HEK293 (cell line): ENCODE data around the gene XRCC6.

Experiments
- ATF2 ChIP-seq: fragments of 450-650 bp; formaldehyde crosslinking; IDR thresholded peaks from 2 replicates; pipeline ENCODE4 v1.5.1; 2016; ENCODE audit warnings: missing biosample characterization, missing genetic modification characterization, low read depth
- BCL11B ChIP-seq: fragments of 450-650 bp; formaldehyde crosslinking; IDR thresholded peaks from 2 replicates; pipeline ENCODE4 v1.5.1; 2016; ENCODE audit warnings: low read depth, missing biosample characterization, missing genetic modification characterization
- GFI1B ChIP-seq: fragments of 450-650 bp; formaldehyde crosslinking; IDR thresholded peaks from 2 replicates; pipeline ENCODE4 v1.5.1; 2016; ENCODE audit warnings: missing biosample characterization, missing genetic modification characterization
- GLIS1 ChIP-seq: fragments of 450-650 bp; formaldehyde crosslinking; IDR thresholded peaks from 2 replicates; pipeline ENCODE4 v1.5.1; 2016; ENCODE audit warnings: missing biosample characterization, missing genetic modification characterization
- KLF17 ChIP-seq: fragments of 450-650 bp; formaldehyde crosslinking; IDR thresholded peaks from 2 replicates; pipeline ENCODE4 v1.5.1; 2016; ENCODE audit warnings: missing biosample characterization, missing genetic modification characterization
- KLF7 ChIP-seq: fragments of 450-650 bp; formaldehyde crosslinking; IDR thresholded peaks from 2 replicates; pipeline ENCODE4 v1.5.1; 2016; ENCODE audit warnings: missing biosample characterization, missing genetic modification characterization, borderline replicate concordance
- MEIS1 ChIP-seq: sonication (generic); formaldehyde crosslinking; IDR thresholded peaks from 2 replicates; pipeline ENCODE4 v1.8.1; 2022; ENCODE audit warnings: missing genetic modification reagents, mild to moderate bottlenecking, borderline replicate concordance
- PATZ1 ChIP-seq: fragments of 450-650 bp; formaldehyde crosslinking; IDR thresholded peaks from 2 replicates; pipeline ENCODE4 v1.5.1; 2016; ENCODE audit warnings: missing biosample characterization, missing genetic modification characterization
- PBX3 ChIP-seq: sonication (generic); formaldehyde crosslinking; IDR thresholded peaks from 2 replicates; pipeline ENCODE4 v1.8.1; 2022; ENCODE audit warnings: mild to moderate bottlenecking, moderate library complexity, missing genetic modification reagents
- ZBTB10 ChIP-seq: fragments of 450-650 bp; formaldehyde crosslinking; IDR thresholded peaks from 2 replicates; pipeline ENCODE4 v1.5.1; 2016; ENCODE audit warnings: missing biosample characterization, missing genetic modification characterization
- ZBTB17 ChIP-seq: fragments of 450-650 bp; formaldehyde crosslinking; IDR thresholded peaks from 2 replicates; pipeline ENCODE4 v1.5.1; 2016; ENCODE audit warnings: missing biosample characterization, missing genetic modification characterization
- ZBTB20 ChIP-seq: fragments of 450-650 bp; formaldehyde crosslinking; IDR thresholded peaks from 2 replicates; pipeline ENCODE4 v1.5.1; 2016; ENCODE audit warnings: missing biosample characterization, missing genetic modification characterization
- ZBTB7A ChIP-seq: fragments of 450-650 bp; formaldehyde crosslinking; IDR thresholded peaks from 2 replicates; pipeline ENCODE4 v1.5.1; 2016; ENCODE audit warnings: low read depth, missing biosample characterization, missing genetic modification characterization
- ZFHX2 ChIP-seq: fragments of 450-650 bp; formaldehyde crosslinking; conservative IDR thresholded peaks from 2 replicates; pipeline ENCODE4 v1.5.1; 2016; ENCODE audit warnings: missing biosample characterization, missing genetic modification characterization
- ZFP3 ChIP-seq: fragments of 450-650 bp; formaldehyde crosslinking; IDR thresholded peaks from 2 replicates; pipeline ENCODE4 v1.5.1; 2016; ENCODE audit warnings: low read depth, missing biosample characterization, missing genetic modification characterization
- ZNF174 ChIP-seq: fragments of 450-650 bp; formaldehyde crosslinking; IDR thresholded peaks from 2 replicates; pipeline ENCODE4 v1.5.0; 2017; ENCODE audit warnings: missing biosample characterization, mild to moderate bottlenecking, missing genetic modification characterization
- ZNF175 ChIP-seq: fragments of 450-650 bp; formaldehyde crosslinking; IDR thresholded peaks from 2 replicates; pipeline ENCODE4 v1.5.1; 2016; ENCODE audit warnings: missing biosample characterization, missing genetic modification characterization
- ZNF266 ChIP-seq: fragments of 450-650 bp; formaldehyde crosslinking; IDR thresholded peaks from 2 replicates; pipeline ENCODE4 v1.5.1; 2016; ENCODE audit warnings: missing biosample characterization, missing genetic modification characterization, low read depth
- ZNF280D ChIP-seq: fragments of 450-650 bp; formaldehyde crosslinking; IDR thresholded peaks from 2 replicates; pipeline ENCODE4 v1.5.1; 2016; ENCODE audit warnings: missing biosample characterization, missing genetic modification characterization
- ZNF341 ChIP-seq: fragments of 450-650 bp; formaldehyde crosslinking; IDR thresholded peaks from 2 replicates; pipeline ENCODE4; 2016; ENCODE audit warnings: low read depth, missing biosample characterization, missing genetic modification characterization
- ZNF391 ChIP-seq: fragments of 450-650 bp; formaldehyde crosslinking; IDR thresholded peaks from 2 replicates; pipeline ENCODE4 v1.5.1; 2016; ENCODE audit warnings: low read depth, missing biosample characterization, missing genetic modification characterization, borderline replicate concordance
- ZNF473 ChIP-seq: fragments of 450-650 bp; formaldehyde crosslinking; IDR thresholded peaks from 2 replicates; pipeline ENCODE4 v1.5.1; 2017; ENCODE audit warnings: missing biosample characterization, missing genetic modification characterization
- ZNF514 ChIP-seq: fragments of 450-650 bp; formaldehyde crosslinking; IDR thresholded peaks from 2 replicates; pipeline ENCODE4 v1.5.1; 2016; ENCODE audit warnings: missing biosample characterization, missing genetic modification characterization
- ZNF561 ChIP-seq: fragments of 450-650 bp; IDR thresholded peaks from 2 replicates; pipeline ENCODE4 v1.5.1; 2018; ENCODE audit warnings: missing biosample characterization, missing genetic modification characterization, borderline replicate concordance
- ZNF654 ChIP-seq: fragments of 450-650 bp; formaldehyde crosslinking; IDR thresholded peaks from 2 replicates; pipeline ENCODE4 v1.5.1; 2016; ENCODE audit warnings: low read depth, missing biosample characterization, missing genetic modification characterization
- ZNF768 ChIP-seq: fragments of 450-650 bp; formaldehyde crosslinking; IDR thresholded peaks from 2 replicates; pipeline ENCODE4 v1.5.1; 2018; ENCODE audit warnings: missing biosample characterization, mild to moderate bottlenecking, missing genetic modification characterization
- ZSCAN23 ChIP-seq: fragments of 450-650 bp; formaldehyde crosslinking; IDR thresholded peaks from 2 replicates; pipeline ENCODE4 v1.5.1; 2016; ENCODE audit warnings: missing biosample characterization, missing genetic modification characterization

The XRCC6 gene

GRCh38 chr22:41688365-41689211 is 67.5 kb downstream of the XRCC6 start, which contains the start of gene SNU13 (continued):
- TF ChIP-seq ZBTB10 (peak; percentile 85; the same call in 1 of the 2 replicates), ZNF175 (tag by site-specific recombination) (no peak), ZNF561 (tag by site-specific recombination) (peak; percentile 67; the same call in 1 of the 2 replicates), ZBTB20 (tag by site-specific recombination) (peak; percentile 77), ZNF266 (no peak), BCL11B (tag by site-specific recombination) (no peak), PATZ1 (peak; percentile 96), ZBTB17 (peak; percentile 84), ZNF174 (no peak), GFI1B (no peak), ZNF654 (tag by site-specific recombination) (0 out of 2 replicates have a peak, but pooled peaks have one; percentile 3), ZSCAN23 (no peak), GLIS1 (tag by site-specific recombination) (peak; percentile 69), ZNF473 (no peak), ZNF514 (no peak), PBX3 (peak; percentile 64; the same call in 1 of the 2 replicates), MEIS1 (CRISPR knock-in tag) (no peak), ZBTB7A (tag by site-specific recombination) (peak; percentile 57; the same call in 1 of the 2 replicates), ZFP3 (tag by site-specific recombination) (no peak), ZNF768 (tag by site-specific recombination) (no peak), ZNF341 (tag by site-specific recombination) (peak; percentile 37; the same call in 1 of the 2 replicates), ZNF391 (tag by site-specific recombination) (no peak), KLF17 (tag by site-specific recombination) (peak; percentile 14), KLF7 (tag by site-specific recombination) (0 out of 2 replicates have a peak, but pooled peaks have one; percentile 46), ZNF280D (tag by site-specific recombination) (no peak), ZFHX2 (tag by site-specific recombination) (peak; percentile 22; the same call in 1 of the 2 replicates), ATF2 (0 out of 2 replicates have a peak, but pooled peaks have one; percentile 3)
